Stimulated activated CD4-positive, alpha-beta T cell treated with anti-CD3 and anti-CD28 coated beads, Interleukin-15, amount 100 ng/mL, for 24 hours (primary cell): ENCODE measurements around the gene TET3.
A peak's percentile ranks its signal among the peaks of the same experiment; 100 is the strongest.

Experiments
- DNase-seq: peaks from one replicate; pipeline ENCODE4 v3.0.0-alpha.2; 2020

TET3 gene

GRCh38 chr2:73965053-73965452 is 19.7 kb upstream of the TET3 start:
- no peak for DNase-seq

- DNase-seq = no peak
Observed at GRCh38 chr2:73968357-73968937, 16.3 kb upstream of the TET3 start.

GRCh38 chr2:73969356-73969755 is 15.4 kb upstream of the TET3 start:
- DNase-seq = no peak

GRCh38 chr2:73970141-73970803 is 14.4 kb upstream of the TET3 start:
- no peak for DNase-seq

- DNase-seq = peak; percentile 65
Observed at GRCh38 chr2:73970850-73971471, 13.7 kb upstream of the TET3 start.

GRCh38 chr2:73971722-73972121 is 13.0 kb upstream of the TET3 start:
- DNase-seq = no peak

GRCh38 chr2:73972846-73973245 is 11.9 kb upstream of the TET3 start:
- no peak for DNase-seq

- DNase-seq = no peak
Observed at GRCh38 chr2:73975731-73976130, 9.0 kb upstream of the TET3 start.

GRCh38 chr2:73976803-73977202 is 7.9 kb upstream of the TET3 start:
- no peak for DNase-seq

- DNase-seq = no peak
Observed at GRCh38 chr2:73977466-73977865, 7.2 kb upstream of the TET3 start.

GRCh38 chr2:73979021-73979420 is 5.7 kb upstream of the TET3 start:
- DNase-seq = peak; percentile 76

GRCh38 chr2:73979686-73980085 is 5.0 kb upstream of the TET3 start:
- no peak for DNase-seq

GRCh38 chr2:73980566-73980965 is 4.1 kb upstream of the TET3 start:
- no peak for DNase-seq

- peak; percentile 74 for DNase-seq
Observed at GRCh38 chr2:73981081-73982001, 3.4 kb upstream of the TET3 start.

GRCh38 chr2:73982140-73982617 is 2.5 kb upstream of the TET3 start:
- DNase-seq = no peak

GRCh38 chr2:73983322-73984202 is 1.1 kb upstream of the TET3 start:
- DNase-seq = peak; percentile 39

- DNase-seq = peak; percentile 75
Observed at GRCh38 chr2:73984922-73985307, 205 bp downstream of the TET3 start.

- DNase-seq = peak; percentile 83
Observed at GRCh38 chr2:73985308-73986084, 786 bp downstream of the TET3 start.

- peak; percentile 65 for DNase-seq
Observed at GRCh38 chr2:73986085-73986681, 1.5 kb downstream of the TET3 start.

- DNase-seq = peak; percentile 49
Observed at GRCh38 chr2:73987109-73987947, 2.6 kb downstream of the TET3 start.
